ENCODE data around the gene NCAN. TPM values are rescaled to one million over a fixed set of nuclear protein-coding genes. Genes with fewer than 3 reads are reported as not detected.
A peak's percentile ranks its signal among the peaks of the same experiment; 100 is the strongest.

The NCAN gene
- total and polyA plus RNA-seq, 2 of the 8 experiments (the other 6 are each of a cell fraction or from before 2014, with no cell fraction given) = 2.7 TPM

- no peak overlapping the region for H2BK120ac ChIP-seq (replicated peaks; ENCODE audit: low read depth, low read length)
- no peak overlapping the region; a peak in 1 of 4 replicates for H3K4me2 ChIP-seq (ENCODE audit: insufficient read depth in 1 of 2, low read depth in 2 of 2, low read length in 2 of 2)
- no peak overlapping the region for H2BK12ac ChIP-seq (ENCODE audit: low read depth, low read length)
- H4K5ac ChIP-seq (ENCODE audit: insufficient read length, low read depth, low read length) = no peak overlapping the region
- no peak overlapping the region for H2BK5ac ChIP-seq (ENCODE audit: low read depth, low read length)
- no peak overlapping the region for H3K4me3 ChIP-seq (ENCODE audit: extremely low read depth in 1 of 4, insufficient read depth in 2 of 4, low read depth in 3 of 4, low read length in 4 of 4)
- no peak overlapping the region for H2AK5ac ChIP-seq (ENCODE audit: low read depth, low read length)
- no peak overlapping the region for H3K56ac ChIP-seq (replicated peaks; ENCODE audit: insufficient read length, low read depth, low read length)
- H3K23ac ChIP-seq (ENCODE audit: insufficient read length) = no peak overlapping the region
- no peak overlapping the region for H3K9ac ChIP-seq (replicated peaks in 1 of 4; ENCODE audit: extremely low read depth in 1 of 4, low read depth in 3 of 4, low read length in 3 of 4)
- H3K79me2 ChIP-seq (ENCODE audit: control insufficient read depth in 1 of 2, insufficient read depth in 2 of 2, low read length in 2 of 2) = no peaks in the 10 kb centered on the region
- no peak overlapping the region for H3K18ac ChIP-seq (ENCODE audit: extremely low read depth, low read length)
- H3K79me1 ChIP-seq (ENCODE audit: low read depth, low read length) = peaks cover 6% of the 10 kb centered on the region
- peak; percentile 97 for FAIRE-seq
- H3K9me3 ChIP-seq (ENCODE audit: insufficient read depth in 2 of 2, low read depth in 1 of 2, low read length in 1 of 2) = no peaks in the 10 kb centered on the region
- H4K91ac ChIP-seq (replicated peaks; ENCODE audit: insufficient read length, low read length) = no peak overlapping the region
- peaks cover 0 to 17% (median 10%) of the 10 kb centered on the region in 4 experiments; a peak in 6 of 7 replicates for H3K4me1 ChIP-seq (replicated peaks in 1 of 4; ENCODE audit: control insufficient read depth in 3 of 4, insufficient read depth in 4 of 4, low read length in 3 of 4)
- no peak overlapping the region for H3K14ac ChIP-seq (ENCODE audit: insufficient read length)
- H2AFZ ChIP-seq (ENCODE audit: low read length) = no peak overlapping the region
- no peak overlapping the region for H2BK20ac ChIP-seq (ENCODE audit: low read length)
- no peak overlapping the region for H4K8ac ChIP-seq (ENCODE audit: extremely low read depth, insufficient read depth, low read length)
- H3K36me3 ChIP-seq (ENCODE audit: control insufficient read depth in 2 of 4, insufficient read depth in 4 of 4, low read length in 3 of 4) = peaks cover 0 to 10% (median 0%) of the 10 kb centered on the region in 4 experiments; a peak in 1 of 8 replicates
- H2BK15ac ChIP-seq (ENCODE audit: low read length) = no peak overlapping the region
- H4K20me1 ChIP-seq (replicated peaks in 1 of 2; ENCODE audit: control insufficient read depth in 1 of 2, insufficient read depth in 2 of 2, low read length in 2 of 2) = peaks cover 0 to 2% of the 10 kb centered on the region in 2 experiments
- WGBS, 2 experiments (ENCODE audit: extremely low coverage in 1 of 2, insufficient coverage in 1 of 2, insufficient read length in 1 of 2, insufficient replicate concordance in 2 of 2, low coverage in 1 of 2, low lambda C conversion rate in 2 of 2, missing lambda C conversion rate in 1 of 2) = 72% methylated on average over 2 of the region's 2 CpGs; no CpG with 5 or more reads in 1 of the 2 experiments
- peak in 1 of 2 experiments; percentile 64 for DNase-seq (ENCODE audit: low read depth in 1 of 2, low spot score in 2 of 2)
- CTCF ChIA-PET (ENCODE audit: partially characterized antibody) = interaction anchor here (0.6 to 2.6 kb wide), 7 partner anchors 12 to 85 kb away, joined by 3 to 9 read pairs (median 4); no protein-coding TSS in a partner anchor
- no peak overlapping the region for H3K27ac ChIP-seq (ENCODE audit: low read depth, low read length)
- H3K23me2 ChIP-seq (ENCODE audit: low read depth, low read length) = peaks cover 21% of the 10 kb centered on the region; the same call in 1 of the 2 replicates
- POLR2A ChIA-PET (ENCODE audit: partially characterized antibody) = interaction anchor here (0.5 to 2.0 kb wide), 7 partner anchors 10 to 255 kb away, joined by 3 to 5 read pairs (median 3); partner anchors contain the start of gene TSSK6
- H3K4ac ChIP-seq (replicated peaks; ENCODE audit: insufficient read length, low read depth, low read length) = no peak overlapping the region
- peaks cover 3 to 25% (median 16%) of the 10 kb centered on the region in 4 experiments for H3K27me3 ChIP-seq (replicated peaks in 1 of 4; ENCODE audit: control insufficient read depth in 3 of 4, extremely low read depth in 1 of 4, insufficient read depth in 3 of 4, low read length in 3 of 4)
- TF ChIP-seq POLR2AphosphoS5 (IDR thresholded peaks at IDR 0.05; ENCODE audit: low read depth, low read length) = no peak
- no peak for TF ChIP-seq SP4 (IDR thresholded peaks at IDR 0.05; ENCODE audit: low read length)
- TF ChIP-seq SP2 (IDR thresholded peaks at IDR 0.05; ENCODE audit: low read length) = no peak
- TF ChIP-seq BRCA1 (IDR thresholded peaks at IDR 0.05; ENCODE audit: low read depth, low read length) = no peak
- TF ChIP-seq SIRT6 (IDR thresholded peaks at IDR 0.05; ENCODE audit: low read length) = no peak
- peak; percentile 61 for TF ChIP-seq CHD2 (IDR thresholded peaks at IDR 0.05; ENCODE audit: low read length)
- TF ChIP-seq YY1 (IDR thresholded peaks at IDR 0.05; ENCODE audit: low read depth, low read length) = no peak
- TF ChIP-seq PHF8 (conservative IDR thresholded peaks at IDR 0.05; ENCODE audit: low read depth, low read length) = no peak
- no peak for TF ChIP-seq CTBP2 (IDR thresholded peaks at IDR 0.05; ENCODE audit: borderline replicate concordance, insufficient read depth, insufficient read length, low read length)
- TF ChIP-seq JUN (IDR thresholded peaks at IDR 0.05; ENCODE audit: low read depth, low read length) = no peak
- TF ChIP-seq RFX5 (IDR thresholded peaks at IDR 0.05; ENCODE audit: borderline replicate concordance, low read depth, low read length) = peak; percentile 95
- TF ChIP-seq SP1 (IDR thresholded peaks at IDR 0.05; ENCODE audit: low read depth, low read length) = peak; percentile 85
- TF ChIP-seq TAF1 (IDR thresholded peaks at IDR 0.05; ENCODE audit: low read depth, low read length) = peak; percentile 30; the same call in 1 of the 2 replicates
- TF ChIP-seq SAP30 (IDR thresholded peaks at IDR 0.05; ENCODE audit: insufficient read depth, insufficient replicate concordance, low read length) = no peak
- TF ChIP-seq CREB1 (IDR thresholded peaks at IDR 0.05) = peak; percentile 67
- TF ChIP-seq POLR2A (IDR thresholded peaks at IDR 0.05; ENCODE audit: control extremely low read depth in 1 of 2, low read depth in 2 of 2, low read length in 2 of 2) = 0 out of 3 replicates have a peak, but pooled peaks of 1 of the 2 experiments have one; percentile 37
Measured at GRCh38 chr19:19259741-19260140, 48.0 kb downstream of the NCAN start.
